22Rv1 (cell line): ENCODE results near the gene BACH2.

Experiments used
- ZFX ChIP-seq: fragments of 450-650 bp; IDR thresholded peaks from 2 replicates; pipeline ENCODE4 v1.6.1; 2017; ENCODE audit warnings: antibody characterized with exemption, borderline replicate concordance
- TF ChIP-seq, protein P1 (sequence below): fragments of 450-650 bp; IDR thresholded peaks from 2 replicates; pipeline ENCODE4 v1.5.1; 2017; ENCODE audit warnings: mild to moderate bottlenecking

- TF ChIP-seq, protein P1, sequence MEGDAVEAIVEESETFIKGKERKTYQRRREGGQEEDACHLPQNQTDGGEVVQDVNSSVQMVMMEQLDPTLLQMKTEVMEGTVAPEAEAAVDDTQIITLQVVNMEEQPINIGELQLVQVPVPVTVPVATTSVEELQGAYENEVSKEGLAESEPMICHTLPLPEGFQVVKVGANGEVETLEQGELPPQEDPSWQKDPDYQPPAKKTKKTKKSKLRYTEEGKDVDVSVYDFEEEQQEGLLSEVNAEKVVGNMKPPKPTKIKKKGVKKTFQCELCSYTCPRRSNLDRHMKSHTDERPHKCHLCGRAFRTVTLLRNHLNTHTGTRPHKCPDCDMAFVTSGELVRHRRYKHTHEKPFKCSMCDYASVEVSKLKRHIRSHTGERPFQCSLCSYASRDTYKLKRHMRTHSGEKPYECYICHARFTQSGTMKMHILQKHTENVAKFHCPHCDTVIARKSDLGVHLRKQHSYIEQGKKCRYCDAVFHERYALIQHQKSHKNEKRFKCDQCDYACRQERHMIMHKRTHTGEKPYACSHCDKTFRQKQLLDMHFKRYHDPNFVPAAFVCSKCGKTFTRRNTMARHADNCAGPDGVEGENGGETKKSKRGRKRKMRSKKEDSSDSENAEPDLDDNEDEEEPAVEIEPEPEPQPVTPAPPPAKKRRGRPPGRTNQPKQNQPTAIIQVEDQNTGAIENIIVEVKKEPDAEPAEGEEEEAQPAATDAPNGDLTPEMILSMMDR = no peak
- TF ChIP-seq ZFX = no peak
Measured at GRCh38 chr6:90237350-90237990, 59.2 kb downstream of the BACH2 start.
